Mesenchymal stem cell (in vitro differentiated cells and primary cell): Measurements from ENCODE around the gene RASAL2.

Experiments
- DNase-seq: peaks from one replicate; pipeline ENCODE4 v3.0.0-alpha.2; 2013
- H2AFZ ChIP-seq: one replicate; pipeline ENCODE4 v1.6.1; 2013; ENCODE audit warnings: low read depth, mild to moderate bottlenecking, control low read depth, inconsistent platforms, low read length, moderate library complexity
- H2AK5ac ChIP-seq: 2 replicates; pipeline ENCODE4 v1.6.1; 2013; ENCODE audit warnings: low read length, moderate library complexity, mild to moderate bottlenecking, inconsistent platforms; ENCODE audit not compliant: severe bottlenecking
- H2BK120ac ChIP-seq: one replicate; pipeline ENCODE4 v1.6.1; 2013; ENCODE audit warnings: low read depth, mild to moderate bottlenecking, inconsistent platforms, low read length, moderate library complexity
- H2BK12ac ChIP-seq, 2 experiments: one replicate each; pipeline ENCODE4 v1.6.1; 2013; ENCODE audit warnings: inconsistent platforms in 2 of 2, low read length in 2 of 2, mild to moderate bottlenecking in 2 of 2, moderate library complexity in 2 of 2, control low read depth in 1 of 2
- H2BK15ac ChIP-seq: one replicate; pipeline ENCODE4 v1.6.1; 2013; ENCODE audit warnings: mild to moderate bottlenecking, low read depth, inconsistent platforms; ENCODE audit not compliant: poor library complexity, severe bottlenecking
- H2BK5ac ChIP-seq: 2 replicates; pipeline ENCODE4 v1.6.1; 2013; ENCODE audit warnings: low read depth, mild to moderate bottlenecking, low read length, control low read depth, inconsistent platforms; ENCODE audit not compliant: poor library complexity, severe bottlenecking
- H3K14ac ChIP-seq, 2 experiments: one replicate each; pipeline ENCODE4 v1.6.1; 2013; ENCODE audit warnings: inconsistent platforms in 2 of 2, low read length in 2 of 2, control low read depth in 1 of 2, mild to moderate bottlenecking in 1 of 2, moderate library complexity in 1 of 2
- H3K18ac ChIP-seq, 2 experiments: one replicate each; pipeline ENCODE4 v1.6.1; 2013; ENCODE audit warnings: inconsistent platforms in 2 of 2, low read length in 2 of 2, control low read depth in 1 of 2, low read depth in 1 of 2, mild to moderate bottlenecking in 1 of 2
- H3K23ac ChIP-seq, 2 experiments: one replicate each; pipeline ENCODE4 v1.6.1; 2013; ENCODE audit warnings: inconsistent platforms in 2 of 2, low read length in 2 of 2, mild to moderate bottlenecking in 2 of 2, moderate library complexity in 2 of 2, control low read depth in 1 of 2
- H3K27ac ChIP-seq: 2 replicates; pipeline ENCODE4 v1.5.1; 2013; ENCODE audit warnings: mild to moderate bottlenecking, moderate library complexity, low read length, control low read depth, inconsistent platforms; ENCODE audit not compliant: poor library complexity, severe bottlenecking
- H3K27me3 ChIP-seq, 2 experiments: 2 replicates each; pipeline versions ENCODE4 v1.6.1 to v1.7.0; 2013; ENCODE audit warnings: low read length in 2 of 2, mild to moderate bottlenecking in 2 of 2, moderate library complexity in 2 of 2, control low read depth in 1 of 2, inconsistent platforms in 1 of 2; ENCODE audit not compliant: control insufficient read depth in 1 of 2, insufficient read depth in 1 of 2
- H3K36me3 ChIP-seq, 2 experiments: 2 replicates each; pipeline versions ENCODE4 v1.6.1 to v1.7.0; 2013; ENCODE audit warnings: low read length in 2 of 2, control low read depth in 1 of 2, inconsistent platforms in 1 of 2, low read depth in 1 of 2, mild to moderate bottlenecking in 1 of 2; ENCODE audit not compliant: insufficient read depth in 2 of 2, control insufficient read depth in 1 of 2
- H3K4ac ChIP-seq, 2 experiments: one replicate each; pipeline ENCODE4 v1.6.1; 2013; ENCODE audit warnings: inconsistent platforms in 2 of 2, low read length in 2 of 2, mild to moderate bottlenecking in 2 of 2, moderate library complexity in 2 of 2, control low read depth in 1 of 2, low read depth in 1 of 2
- H3K4me1 ChIP-seq: 2 replicates; pipeline ENCODE4 v1.6.1; 2013; ENCODE audit warnings: low read depth, low read length, control low read depth; ENCODE audit not compliant: control insufficient read depth, insufficient read depth
- H3K4me2 ChIP-seq: 2 replicates; pipeline ENCODE4 v1.6.1; 2013; ENCODE audit warnings: low read length, mild to moderate bottlenecking, inconsistent platforms; ENCODE audit not compliant: poor library complexity, severe bottlenecking
- H3K4me3 ChIP-seq, 2 experiments: 2 replicates each; pipeline versions ENCODE4 v1.5.1 to v1.7.0; 2013; ENCODE audit warnings: low read length in 2 of 2, mild to moderate bottlenecking in 2 of 2, control low read depth in 1 of 2, low read depth in 1 of 2; ENCODE audit not compliant: insufficient read depth in 1 of 2
- H3K79me1 ChIP-seq: replicated peaks from 2 replicates; pipeline ENCODE4 v1.6.1; 2013; ENCODE audit warnings: mild to moderate bottlenecking, control low read depth, low read length, inconsistent platforms; ENCODE audit not compliant: poor library complexity, severe bottlenecking
- H3K9ac ChIP-seq: 2 replicates; pipeline ENCODE4 v1.7.0; 2013; ENCODE audit warnings: mild to moderate bottlenecking, low read length, moderate library complexity
- H3K9me3 ChIP-seq: 2 replicates; pipeline ENCODE4 v1.7.0; 2013; ENCODE audit warnings: mild to moderate bottlenecking, low read length; ENCODE audit not compliant: control insufficient read depth
- H4K8ac ChIP-seq: one replicate; pipeline ENCODE4 v1.6.1; 2013; ENCODE audit warnings: inconsistent platforms, mild to moderate bottlenecking, low read length, moderate library complexity
- H4K91ac ChIP-seq: one replicate; pipeline ENCODE4 v1.6.1; 2013; ENCODE audit warnings: mild to moderate bottlenecking, low read length, inconsistent platforms
- WGBS: methylation state at CpG from one replicate; pipeline ENCODE4 v1.1.7; 2013; ENCODE audit warnings: mixed read lengths; 5-methylcytosine and 5-hydroxymethylcytosine counted together

Gene RASAL2

DNA sequence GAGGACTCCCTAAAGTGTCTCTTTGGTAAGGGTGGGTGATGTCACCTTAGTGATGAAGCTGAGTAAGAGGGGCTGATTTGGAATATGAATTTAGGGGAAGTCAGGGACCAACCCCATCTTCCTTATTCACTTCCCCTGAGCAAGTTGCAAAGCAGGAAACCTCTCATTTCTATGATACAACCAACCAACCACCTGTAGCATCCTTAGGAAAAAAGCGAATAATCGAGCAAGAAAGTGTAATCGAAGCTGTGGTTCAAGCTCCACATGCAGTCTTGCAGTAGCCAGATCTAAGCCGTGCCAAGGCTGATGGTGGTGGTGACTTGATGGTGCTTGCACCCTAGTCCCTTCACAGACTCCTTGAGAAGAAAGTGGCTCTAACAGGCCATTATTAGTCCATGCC is 422.2 kb downstream of the RASAL2 start:
- Histone ChIP-seq H2BK120ac (no peak overlapping the region), H3K4me3 (no peak overlapping the region), H3K9me3 (no peaks in the 10 kb centered on the region), H2BK12ac (no peak overlapping the region), H3K23ac (no peak overlapping the region), H2BK5ac (no peak overlapping the region), H4K91ac (no peak overlapping the region), H3K18ac (no peak overlapping the region), H2AK5ac (no peak overlapping the region), H3K79me1 (no peaks in the 10 kb centered on the region), H3K4ac (no peak overlapping the region), H2BK15ac (no peak overlapping the region), H2AFZ (peak overlapping the region; percentile 19), H3K27me3 (no peaks in the 10 kb centered on the region), H3K36me3 (no peaks in the 10 kb centered on the region), H3K14ac (no peak overlapping the region), H3K4me2 (no peak overlapping the region), H3K4me1 (no peaks in the 10 kb centered on the region), H3K27ac (no peak overlapping the region), H4K8ac (no peak overlapping the region), H3K9ac (no peak overlapping the region)
- DNase-seq, result no peak
- 93% methylated on average over 4 of the region's 4 CpGs for whole genome bisulfite sequencing

DNA sequence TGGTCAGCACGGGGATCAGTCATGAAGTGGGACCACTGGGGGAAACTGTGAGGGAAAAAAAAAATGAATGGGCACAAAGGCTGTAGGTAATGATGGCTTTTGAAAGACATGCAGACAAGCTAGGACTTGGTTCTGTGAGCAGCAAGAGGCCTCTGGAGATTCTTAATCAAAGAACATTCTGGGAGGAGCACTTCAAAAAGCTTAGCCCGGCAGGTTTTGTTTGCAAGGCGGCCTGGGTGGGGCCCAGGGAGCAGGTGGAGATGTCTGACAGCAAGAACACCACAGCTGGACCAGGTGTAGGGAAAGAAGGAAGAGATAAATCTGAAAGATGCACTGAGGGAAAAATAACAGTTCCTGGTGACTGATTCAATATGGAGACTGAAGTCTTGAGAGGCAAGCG is 425.0 kb downstream of the RASAL2 start:
- Histone ChIP-seq H2BK120ac (no peak overlapping the region), H3K27me3 (no peaks in the 10 kb centered on the region), H3K23ac (no peak overlapping the region), H3K9ac (no peak overlapping the region), H3K9me3 (no peaks in the 10 kb centered on the region), H4K8ac (no peak overlapping the region), H3K36me3 (no peaks in the 10 kb centered on the region), H2BK12ac (no peak overlapping the region), H2AFZ (no peak overlapping the region), H2BK5ac (no peak overlapping the region), H3K14ac (no peak overlapping the region), H3K4me1 (no peaks in the 10 kb centered on the region), H2AK5ac (no peak overlapping the region), H3K79me1 (no peaks in the 10 kb centered on the region), H2BK15ac (no peak overlapping the region), H3K4ac (no peak overlapping the region), H3K27ac (no peak overlapping the region), H3K4me3 (no peak overlapping the region), H3K4me2 (no peak overlapping the region), H4K91ac (no peak overlapping the region), H3K18ac (no peak overlapping the region)
- no peak for DNase-seq
- WGBS, result 87% methylated on average over 4 of the region's 4 CpGs

DNA sequence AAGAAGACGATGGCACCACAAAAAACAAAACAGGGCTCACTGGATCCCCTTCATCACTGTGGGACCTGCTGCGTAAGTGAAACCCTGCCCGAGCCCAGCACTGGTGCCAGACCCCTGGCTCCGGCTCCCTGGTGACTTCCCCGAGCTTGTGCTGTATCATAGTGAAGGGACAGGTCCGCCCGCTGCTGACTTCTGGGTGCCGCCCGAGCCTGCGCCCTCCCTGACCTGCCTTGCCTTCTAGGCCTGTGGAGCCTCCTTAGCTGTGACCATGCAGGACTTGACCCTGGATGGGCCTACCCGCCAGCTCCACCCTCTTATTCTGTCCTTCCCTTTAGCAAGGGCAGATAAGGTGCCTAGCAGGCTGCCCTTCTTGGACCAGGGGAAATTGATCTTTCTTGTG is 426.9 kb downstream of the RASAL2 start:
- Histone ChIP-seq H2BK120ac (no peak overlapping the region), H3K4me2 (no peak overlapping the region), H2AFZ (no peak overlapping the region), H4K91ac (no peak overlapping the region), H3K4ac (no peak overlapping the region), H3K9me3 (peaks cover 4% of the 10 kb centered on the region), H3K4me1 (no peaks in the 10 kb centered on the region), H3K27me3 (no peaks in the 10 kb centered on the region), H3K9ac (no peak overlapping the region), H2BK12ac (no peak overlapping the region), H3K18ac (no peak overlapping the region), H2BK5ac (no peak overlapping the region), H4K8ac (no peak overlapping the region), H3K23ac (no peak overlapping the region), H3K4me3 (no peak overlapping the region), H2AK5ac (no peak overlapping the region), H3K79me1 (no peaks in the 10 kb centered on the region), H3K36me3 (no peaks in the 10 kb centered on the region), H3K27ac (no peak overlapping the region), H3K14ac (no peak overlapping the region), H2BK15ac (no peak overlapping the region)
- WGBS, result 95% methylated on average over 11 of the region's 11 CpGs
- DNase-seq, result no peak

DNA sequence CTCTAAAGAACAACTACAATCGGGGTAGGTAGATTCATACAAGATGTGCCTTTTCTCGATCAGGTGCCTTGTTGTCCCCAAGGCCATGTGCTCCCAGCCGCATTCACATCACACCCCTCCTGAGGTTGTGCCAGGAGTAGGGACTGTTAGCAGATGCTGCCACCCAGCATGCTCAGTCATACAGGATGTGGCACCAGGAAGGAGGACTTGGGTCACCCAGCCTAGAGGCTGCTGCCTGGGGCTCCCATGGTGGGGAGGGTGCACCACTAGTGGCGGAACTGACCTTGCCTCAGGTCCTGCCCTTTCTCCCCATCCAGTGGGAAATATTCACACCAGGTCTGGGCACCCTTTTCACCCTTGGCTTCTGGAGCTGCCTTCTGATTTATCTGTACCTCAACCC is 427.3 kb downstream of the RASAL2 start:
- no peak overlapping the region for H3K4me2 ChIP-seq
- H2BK15ac ChIP-seq, result no peak overlapping the region
- peaks cover 4% of the 10 kb centered on the region for H3K9me3 ChIP-seq
- H2AK5ac ChIP-seq, result no peak overlapping the region
- H3K9ac ChIP-seq, result no peak overlapping the region
- H3K27me3 ChIP-seq, result no peaks in the 10 kb centered on the region
- H3K4me3 ChIP-seq, result no peak overlapping the region
- no peak overlapping the region for H2BK5ac ChIP-seq
- no peak overlapping the region for H2BK12ac ChIP-seq
- H3K14ac ChIP-seq, result peak overlapping the region in 1 of 2 experiments; percentile 23
- H4K8ac ChIP-seq, result no peak overlapping the region
- DNase-seq, result no peak
- WGBS, result 98% methylated on average over 4 of the region's 4 CpGs
- no peaks in the 10 kb centered on the region for H3K36me3 ChIP-seq
- no peak overlapping the region for H2BK120ac ChIP-seq
- H4K91ac ChIP-seq, result no peak overlapping the region
- H3K4ac ChIP-seq, result no peak overlapping the region
- no peak overlapping the region for H3K18ac ChIP-seq
- H3K23ac ChIP-seq, result no peak overlapping the region
- no peaks in the 10 kb centered on the region for H3K79me1 ChIP-seq
- no peak overlapping the region for H2AFZ ChIP-seq
- no peak overlapping the region for H3K27ac ChIP-seq
- H3K4me1 ChIP-seq, result no peaks in the 10 kb centered on the region
